NCI-H1105 treated with DMSO at 0.1 percent for 48 hours (cell line): ENCODE results near the gene BCL10.
A peak's percentile ranks its signal among the peaks of the same experiment; 100 is the strongest.

Source experiments
- DNase-seq: peaks from one replicate; lab custom pipeline; 2025; lab: John Stamatoyannopoulos, UW

Gene BCL10

DNA sequence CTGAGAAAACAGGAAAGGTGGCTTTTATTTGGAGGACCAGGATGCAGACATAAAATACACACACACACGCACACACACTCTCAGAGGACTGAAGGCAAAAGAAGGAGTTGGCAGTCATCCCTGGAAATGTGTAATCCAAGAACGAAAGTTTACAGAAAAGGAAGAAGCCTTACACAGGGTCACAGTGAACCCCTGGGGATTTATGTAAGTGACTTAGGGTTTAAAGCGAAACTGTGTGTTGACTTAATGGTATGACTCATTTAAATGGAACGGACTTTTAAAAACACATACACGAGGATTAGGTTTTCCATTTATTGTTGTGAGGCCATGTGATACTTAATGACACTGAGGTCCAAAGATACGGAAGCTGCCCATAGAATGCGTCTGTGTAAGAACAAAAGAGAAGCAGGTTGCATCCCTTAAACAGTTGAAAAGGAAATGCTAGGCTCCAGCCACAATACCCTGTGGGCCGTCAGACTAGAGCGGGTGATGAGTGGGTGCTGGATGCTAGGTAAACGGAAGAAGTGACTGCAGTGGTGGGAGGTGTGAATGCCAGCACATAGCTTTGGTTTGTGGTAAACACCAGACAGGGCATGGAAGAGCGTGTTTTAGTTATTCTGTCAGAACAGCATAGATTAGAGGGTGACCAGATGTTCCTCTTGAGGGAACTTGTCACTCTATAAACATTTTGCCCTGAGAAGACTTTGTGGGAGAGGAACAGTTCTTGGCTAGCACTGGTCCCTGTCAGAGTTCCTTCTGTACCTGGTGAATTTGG lies 21.6 kb upstream of the BCL10 start:
- DNase-seq, result peak; percentile 76

- DNase-seq, result no peak
Measured at GRCh38 chr1:85297538-85297854, 21.1 kb upstream of the BCL10 start.

- DNase-seq, result no peak
Measured at GRCh38 chr1:85296980-85297379, 20.5 kb upstream of the BCL10 start.

GRCh38 chr1:85295654-85296053 lies 19.2 kb upstream of the BCL10 start:
- no peak for DNase-seq

DNA sequence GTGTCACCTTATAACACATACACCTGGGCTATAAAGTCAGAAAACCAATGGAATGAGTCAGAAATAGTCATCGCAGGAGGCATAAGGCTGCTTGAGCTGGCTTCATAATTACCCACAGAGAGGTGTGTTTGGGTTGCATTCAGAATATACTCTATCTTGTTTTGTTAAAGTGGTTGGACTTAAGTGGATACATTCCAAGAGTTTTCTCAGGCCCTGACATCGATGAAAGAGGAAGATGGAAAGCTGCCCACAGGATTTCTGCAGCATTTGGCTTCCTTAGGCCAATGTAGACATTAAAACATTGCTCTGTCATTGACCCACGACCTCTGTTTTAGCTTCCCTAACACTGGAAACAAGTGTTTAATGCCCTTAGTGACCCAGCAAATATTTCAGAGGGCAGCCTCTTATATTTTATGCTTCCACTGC lies 18.6 kb upstream of the BCL10 start:
- no peak for DNase-seq

DNA sequence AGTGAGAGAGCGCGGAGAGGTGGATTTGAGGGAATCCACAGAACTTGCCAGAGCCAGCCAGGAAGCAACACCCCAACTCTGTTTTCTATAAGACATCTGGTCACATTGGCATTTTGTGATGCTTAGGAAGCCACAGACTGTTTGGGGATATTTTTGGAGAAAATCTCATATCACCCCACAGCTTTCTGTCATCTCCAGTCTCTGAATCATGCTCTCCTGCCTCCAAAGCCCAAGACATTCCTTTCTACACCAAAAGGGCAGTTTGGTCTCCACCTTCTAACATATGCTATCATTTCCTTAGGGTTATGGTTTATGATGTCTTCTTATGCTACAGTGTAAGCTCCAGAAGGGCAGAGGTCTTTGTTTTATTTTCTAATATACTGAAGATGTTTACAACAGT lies 14.4 kb upstream of the BCL10 start:
- no peak for DNase-seq

DNA sequence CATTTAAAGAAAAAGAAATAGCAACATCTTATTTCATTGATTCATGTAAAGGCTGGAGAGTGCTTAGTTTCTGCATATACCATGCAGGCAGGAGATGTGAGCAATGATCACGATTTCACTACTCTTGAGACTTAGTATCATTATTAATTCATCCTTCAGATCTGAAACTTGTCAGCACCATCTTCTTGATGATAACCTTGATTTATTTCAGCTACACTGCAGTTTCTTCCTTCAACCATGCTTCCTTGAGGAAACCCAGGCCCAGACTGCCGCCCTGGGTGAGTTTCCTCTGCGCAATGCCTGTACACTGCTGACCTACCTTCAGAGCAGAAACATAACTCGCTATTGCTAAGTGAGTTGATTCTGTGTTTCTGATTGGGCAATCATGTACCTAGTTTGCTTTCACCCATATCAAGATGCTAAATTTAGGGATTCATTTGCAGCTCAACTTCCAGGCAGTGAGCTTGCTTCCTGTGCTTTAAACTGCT lies 13.5 kb upstream of the BCL10 start:
- DNase-seq, result no peak

GRCh38 chr1:85289207-85289847 lies 12.9 kb upstream of the BCL10 start:
- DNase-seq, result no peak

DNA sequence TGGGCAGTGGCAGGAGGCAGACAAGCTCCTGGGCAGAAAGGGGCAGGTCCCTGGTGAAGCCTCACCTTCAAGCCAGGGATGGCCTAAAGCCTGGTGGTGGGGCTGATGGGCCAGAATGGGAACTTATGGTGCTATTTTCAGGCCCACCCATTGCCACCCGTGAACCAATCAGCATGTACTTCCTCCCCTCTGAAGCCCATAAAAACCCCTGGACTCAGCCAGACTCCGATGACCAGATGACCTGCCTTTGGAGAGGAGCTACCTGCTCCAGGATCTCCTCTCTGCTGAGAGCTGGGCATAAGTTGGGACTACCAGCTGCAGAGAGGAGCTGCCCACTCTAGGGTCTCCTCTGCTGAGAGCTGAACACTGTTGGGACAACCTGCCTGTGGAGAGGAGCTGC lies 7.8 kb upstream of the BCL10 start:
- DNase-seq, result no peak

DNA sequence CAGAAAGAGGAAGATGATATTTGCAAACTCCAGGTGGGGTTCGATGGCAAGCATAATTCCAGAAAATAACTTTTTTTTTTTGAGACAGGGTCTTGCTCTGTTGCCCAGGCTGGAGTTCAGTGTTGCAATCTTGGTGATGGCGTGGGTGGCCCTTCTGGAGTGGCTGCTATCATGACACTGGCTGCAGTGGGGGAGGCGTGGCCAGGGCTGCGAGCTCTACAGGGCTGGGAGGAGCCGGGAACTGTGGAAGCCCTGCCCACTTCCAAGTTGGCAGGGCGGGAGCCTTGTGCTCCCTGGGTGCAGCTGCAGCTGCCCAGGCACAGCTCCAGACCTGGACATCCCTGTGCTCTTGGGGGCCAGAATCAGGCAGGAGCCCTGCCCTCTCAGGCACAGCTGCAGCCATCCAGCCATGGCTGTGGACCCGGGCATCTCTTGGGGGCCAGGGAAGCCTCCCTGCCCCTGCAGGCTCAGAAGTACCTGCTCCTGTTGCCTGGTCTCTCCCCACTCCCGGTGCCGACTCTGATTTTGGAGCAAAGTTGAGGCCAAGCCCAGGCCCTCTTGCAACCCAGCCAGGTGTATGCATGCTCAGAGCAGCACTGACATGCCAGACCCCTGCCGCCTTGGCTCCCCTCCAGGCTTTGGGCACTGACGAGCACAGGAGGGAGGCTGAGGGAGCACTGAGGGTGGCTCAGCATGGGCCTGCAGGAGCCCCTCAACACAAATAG lies 7.2 kb upstream of the BCL10 start:
- DNase-seq, result no peak

DNA sequence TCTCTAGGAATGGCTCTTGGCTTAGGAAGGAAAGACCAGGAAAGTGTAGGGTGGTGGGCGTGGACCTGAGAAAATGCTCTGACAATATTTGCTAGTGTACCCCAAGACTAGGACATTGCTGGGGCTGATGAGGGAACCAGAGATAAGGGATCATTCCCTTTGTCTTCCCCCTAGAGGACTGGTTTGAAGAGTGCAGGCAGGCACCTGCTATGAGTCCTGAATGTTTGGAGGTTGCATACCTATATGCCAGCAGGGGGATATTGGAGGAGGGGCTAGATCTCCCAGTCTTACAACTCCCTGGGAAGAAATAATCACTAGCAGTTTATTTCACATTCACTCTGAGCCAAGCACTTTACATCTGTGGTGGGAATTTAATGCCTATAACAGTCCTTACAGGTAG lies 6.0 kb upstream of the BCL10 start:
- DNase-seq, result no peak

GRCh38 chr1:85280636-85281035 lies 4.2 kb upstream of the BCL10 start:
- no peak for DNase-seq

GRCh38 chr1:85279458-85280080 lies 3.1 kb upstream of the BCL10 start:
- no peak for DNase-seq

DNA sequence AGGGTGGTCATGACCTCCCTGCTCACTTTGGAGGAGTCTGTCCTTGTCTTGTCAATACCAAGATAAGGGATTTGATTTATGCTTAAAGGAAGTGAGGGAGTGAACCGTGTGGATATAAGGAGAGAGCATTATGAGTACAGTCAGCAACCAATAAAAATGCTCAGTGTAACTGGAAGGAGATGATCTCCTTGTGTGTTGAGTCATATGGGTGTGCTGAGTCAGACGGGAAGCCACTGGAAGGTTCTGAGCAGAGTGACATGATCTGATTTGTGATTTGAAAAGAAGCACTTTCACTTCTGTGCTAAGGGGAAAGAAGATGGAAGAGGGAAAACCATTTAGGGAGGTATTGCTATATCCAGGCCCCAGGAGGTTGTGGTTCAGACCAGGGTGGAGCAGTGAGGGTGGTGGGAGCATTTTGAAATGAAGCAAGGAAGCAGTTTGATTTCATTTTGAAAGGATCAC lies 2.5 kb upstream of the BCL10 start:
- no peak for DNase-seq

- DNase-seq, result no peak
Measured at GRCh38 chr1:85277802-85278201, 1.4 kb upstream of the BCL10 start.

GRCh38 chr1:85276978-85277639 lies 677 bp upstream of the BCL10 start:
- DNase-seq, result no peak

- no peak for DNase-seq
Measured at GRCh38 chr1:85275701-85276214, 674 bp downstream of the BCL10 start.

DNA sequence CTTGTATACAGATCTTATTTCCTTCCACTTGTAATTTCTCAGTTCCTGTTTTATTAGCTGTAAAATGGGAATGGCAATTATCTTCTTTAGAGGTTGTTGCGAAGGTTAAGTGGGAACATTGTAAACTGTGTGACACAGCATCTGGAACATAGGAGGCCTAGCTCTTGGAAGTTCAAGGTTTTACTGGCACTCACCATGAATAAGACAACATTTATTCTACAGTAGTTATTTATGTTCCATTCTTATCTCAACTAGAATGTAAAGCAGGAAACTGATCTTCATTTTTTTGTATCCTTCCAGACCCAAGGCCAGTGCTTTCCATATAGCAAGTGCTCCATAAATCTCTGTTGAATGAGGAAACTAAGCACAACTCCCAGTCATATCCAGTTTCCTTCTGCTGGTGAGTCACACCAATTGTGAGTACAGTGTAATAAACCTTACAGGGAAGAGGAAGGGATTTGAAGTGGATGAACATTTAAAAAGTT lies 1.4 kb downstream of the BCL10 start:
- DNase-seq, result no peak

DNA sequence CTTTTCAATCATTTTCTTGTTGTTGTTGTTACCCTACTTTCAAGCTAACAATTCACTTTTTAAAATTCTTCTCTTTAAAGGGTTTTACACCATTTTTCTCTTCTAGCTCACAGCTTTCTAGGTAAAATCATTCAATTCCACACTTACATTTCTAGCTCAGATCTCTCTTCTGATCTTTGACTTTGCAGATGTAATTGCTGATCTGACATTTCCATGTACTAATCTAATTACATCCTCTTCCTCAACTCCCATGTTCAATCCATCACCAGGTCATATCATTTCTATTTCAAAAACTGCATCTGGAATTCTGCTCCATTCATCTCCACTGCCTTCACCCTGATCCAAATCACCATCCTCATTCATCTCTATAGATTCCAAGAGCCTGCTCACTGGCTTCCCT lies 3.0 kb downstream of the BCL10 start:
- DNase-seq, result no peak

DNA sequence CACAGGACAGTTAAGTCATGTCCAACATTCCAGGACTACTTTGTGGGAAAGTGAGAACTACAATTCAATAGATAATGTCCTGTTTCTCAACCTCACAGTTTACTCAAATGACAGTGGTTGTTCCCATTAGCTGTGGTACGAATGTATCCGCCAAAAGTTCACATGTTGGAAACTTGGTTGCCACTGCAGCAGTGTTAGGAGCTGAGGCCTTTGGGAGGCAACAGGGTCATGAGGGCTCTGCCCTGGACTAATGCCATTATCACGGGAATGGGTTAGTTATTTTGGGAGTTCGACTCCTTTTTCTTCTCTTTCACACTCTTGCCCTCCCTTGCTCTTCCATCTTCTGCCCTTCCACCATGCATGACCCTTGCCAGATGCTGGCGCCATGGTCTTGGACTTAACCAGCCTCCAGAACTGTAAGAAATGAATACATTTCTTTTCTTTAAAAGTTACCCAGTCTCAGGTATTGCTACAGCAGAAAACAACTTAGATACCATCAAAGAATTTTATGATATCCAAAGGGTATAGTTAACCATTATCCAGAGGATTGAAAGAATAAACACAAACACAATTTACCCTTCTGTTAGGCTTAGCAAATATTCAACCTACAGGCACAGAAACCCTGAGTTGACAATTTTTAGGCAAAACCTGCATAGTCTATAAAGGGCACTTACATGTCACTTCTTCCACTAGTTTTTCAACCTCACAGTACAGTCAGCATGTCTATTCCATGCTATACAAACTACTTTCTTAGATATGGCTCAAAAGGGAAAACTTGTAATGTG lies 7.4 kb downstream of the BCL10 start:
- no peak for DNase-seq

DNA sequence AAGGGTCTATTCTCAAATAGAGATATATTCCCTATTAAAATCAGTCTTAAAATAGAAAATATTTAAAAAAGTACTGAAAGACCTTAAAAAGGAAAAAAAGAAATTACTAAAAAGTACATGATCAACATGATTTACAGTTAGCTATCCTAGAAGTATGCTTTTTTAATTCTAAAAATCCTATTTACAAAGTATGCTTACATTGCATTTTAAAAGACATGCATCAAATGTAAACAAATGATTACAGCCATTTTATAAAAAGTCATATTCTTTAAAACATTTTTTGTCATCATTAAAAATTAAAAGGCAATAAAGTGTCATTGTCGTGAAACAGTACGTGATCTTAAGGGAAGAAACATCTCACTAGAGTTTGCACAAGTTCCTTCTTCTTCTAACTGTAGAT lies 9.1 kb downstream of the BCL10 start:
- DNase-seq, result no peak
